RWPE1 (cell line): ENCODE results near the gene PTPRN2.

Experiments used
- CTCF ChIA-PET: fragments of 350-600 bp; sonication (Branson Sonifier 250); formaldehyde crosslinking; extraction: SDS; loops from one replicate; lab custom pipeline; 2021; lab: Yijun Ruan, JAX
- POLR2A ChIA-PET: fragments of 400-600 bp; formaldehyde crosslinking; extraction: SDS; loops from one replicate; lab custom pipeline; 2020; ENCODE audit warnings: antibody characterized with exemption; ENCODE audit not compliant: low non-redundant PET; lab: Yijun Ruan, JAX
- DNase-seq: peaks from one replicate; pipeline ENCODE4 v3.0.0; 2012; ENCODE audit warnings: low spot score
- H3K27ac ChIP-seq: fragments of 450-650 bp; 2 replicates; pipeline ENCODE4 v1.5.1; 2017
- CTCF ChIP-seq: fragments of 450-650 bp; conservative IDR thresholded peaks from 2 replicates; pipeline ENCODE4 v1.5.1; 2017; ENCODE audit warnings: low read depth, mild to moderate bottlenecking

PTPRN2 gene

GRCh38 chr7:157616931-157617330 is 970.7 kb downstream of the PTPRN2 start:
- DNase-seq = no peak
- H3K27ac ChIP-seq = no peak overlapping the region
- TF ChIP-seq CTCF = no peak
- ChIA-PET CTCF (interaction anchor here (0.7 kb wide), 1 partner anchor 129 kb away, joined by 5 read pairs; no protein-coding TSS in a partner anchor), POLR2A (no interaction called here)

- DNase-seq = no peak
- POLR2A ChIA-PET = no interaction called here
- no peak overlapping the region for H3K27ac ChIP-seq
- TF ChIP-seq CTCF = no peak
- CTCF ChIA-PET = interaction anchor here (0.7 kb wide), 1 partner anchor 130 kb away, joined by 5 read pairs; no protein-coding TSS in a partner anchor
Observed at GRCh38 chr7:157616426-157616825, 971.2 kb downstream of the PTPRN2 start.

GRCh38 chr7:157615852-157616251 is 971.8 kb downstream of the PTPRN2 start:
- ChIA-PET CTCF (interaction anchor here (0.6 kb wide), 1 partner anchor 738 kb away, joined by 3 read pairs; no protein-coding TSS in a partner anchor), POLR2A (no interaction called here)
- DNase-seq = no peak
- H3K27ac ChIP-seq = no peak overlapping the region
- TF ChIP-seq CTCF = no peak

- H3K27ac ChIP-seq = no peak overlapping the region
- DNase-seq = no peak
- ChIA-PET POLR2A (no interaction called here), CTCF (interaction anchor here (0.6 kb wide), 1 partner anchor 739 kb away, joined by 3 read pairs; no protein-coding TSS in a partner anchor)
- no peak for TF ChIP-seq CTCF
Observed at GRCh38 chr7:157615101-157615817, 972.4 kb downstream of the PTPRN2 start.

GRCh38 chr7:157614457-157615020 is 973.1 kb downstream of the PTPRN2 start:
- CTCF ChIA-PET = interaction anchor here (1.0 kb wide), 1 partner anchor 182 kb away, joined by 3 read pairs; no protein-coding TSS in a partner anchor
- POLR2A ChIA-PET = no interaction called here
- DNase-seq = no peak
- H3K27ac ChIP-seq = no peak overlapping the region
- no peak for TF ChIP-seq CTCF

- H3K27ac ChIP-seq = no peak overlapping the region
- TF ChIP-seq CTCF = no peak
- no peak for DNase-seq
- CTCF ChIA-PET = interaction anchor here (1.0 kb wide), 1 partner anchor 181 kb away, joined by 3 read pairs; no protein-coding TSS in a partner anchor
- POLR2A ChIA-PET = no interaction called here
Observed at GRCh38 chr7:157613575-157614322, 973.9 kb downstream of the PTPRN2 start.
